SKM-1 treated with dmso at 0.1 percent for 144 hours (cell line): Measurements from ENCODE around the gene TCP11L1.
"Not testable (repeated sequence)": the region's sequence is repeated elsewhere in the genome, so short reads cannot be mapped to it uniquely, and the experiment has no call there.

ENCODE experiments used
- DNase-seq: peaks from one replicate; lab custom pipeline; 2025; ENCODE audit not compliant: unreplicated experiment; lab: John Stamatoyannopoulos, UW

TCP11L1 gene

GRCh38 chr11:33065445-33066178, 26.2 kb downstream of the TCP11L1 start:
- DNase-seq: peak; percentile 62

GRCh38 chr11:33067294-33067693, 27.9 kb downstream of the TCP11L1 start:
- DNase-seq: no peak

- no peak for DNase-seq
Measured at GRCh38 chr11:33068611-33069340, 29.4 kb downstream of the TCP11L1 start.

GRCh38 chr11:33072465-33072864, 33.1 kb downstream of the TCP11L1 start:
- DNase-seq: no peak

- no peak for DNase-seq
Measured at GRCh38 chr11:33083918-33084317, 44.5 kb downstream of the TCP11L1 start.

DNA sequence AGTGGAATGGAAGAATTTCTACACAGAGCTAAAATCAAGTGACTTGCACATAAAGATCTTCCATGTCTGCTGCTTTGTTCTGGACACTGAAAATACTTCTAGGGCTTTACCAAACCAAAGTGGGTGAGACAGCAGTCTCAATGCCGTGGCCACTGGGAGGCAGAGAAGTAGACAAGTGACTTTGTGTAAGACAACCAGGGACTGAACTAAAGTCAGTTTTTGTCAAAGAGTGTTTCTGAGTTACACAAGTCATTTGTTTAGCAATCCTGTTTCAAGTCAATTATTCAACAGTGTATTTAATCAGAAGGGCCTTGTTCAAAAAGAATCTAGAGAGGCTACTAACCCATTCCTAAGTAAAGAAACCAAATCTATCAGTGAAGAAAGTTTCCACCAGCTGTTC, 46.6 kb downstream of the TCP11L1 start:
- no peak for DNase-seq

- DNase-seq: no peak
Measured at GRCh38 chr11:33089776-33090175, 50.4 kb downstream of the TCP11L1 start.

DNA sequence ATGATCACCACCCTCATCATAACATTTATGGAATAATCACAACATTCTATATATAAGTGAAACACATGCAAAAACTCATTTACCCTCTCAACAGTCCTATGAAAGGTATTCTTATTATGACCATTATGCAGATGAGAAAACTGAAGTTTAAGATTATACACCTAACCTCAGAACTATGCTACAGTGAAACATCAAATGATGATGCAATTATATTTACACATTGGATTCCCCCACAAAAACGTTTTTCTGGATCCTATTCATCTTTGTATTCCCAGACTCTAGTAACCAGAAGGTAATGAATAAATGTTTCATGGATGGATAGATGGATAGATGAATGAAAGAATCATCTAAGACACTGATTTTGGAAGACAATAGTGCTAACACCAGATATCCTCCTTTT, 54.8 kb downstream of the TCP11L1 start:
- DNase-seq: no peak

- DNase-seq: no peak
Measured at GRCh38 chr11:33103836-33104235, 64.5 kb downstream of the TCP11L1 start.

DNA sequence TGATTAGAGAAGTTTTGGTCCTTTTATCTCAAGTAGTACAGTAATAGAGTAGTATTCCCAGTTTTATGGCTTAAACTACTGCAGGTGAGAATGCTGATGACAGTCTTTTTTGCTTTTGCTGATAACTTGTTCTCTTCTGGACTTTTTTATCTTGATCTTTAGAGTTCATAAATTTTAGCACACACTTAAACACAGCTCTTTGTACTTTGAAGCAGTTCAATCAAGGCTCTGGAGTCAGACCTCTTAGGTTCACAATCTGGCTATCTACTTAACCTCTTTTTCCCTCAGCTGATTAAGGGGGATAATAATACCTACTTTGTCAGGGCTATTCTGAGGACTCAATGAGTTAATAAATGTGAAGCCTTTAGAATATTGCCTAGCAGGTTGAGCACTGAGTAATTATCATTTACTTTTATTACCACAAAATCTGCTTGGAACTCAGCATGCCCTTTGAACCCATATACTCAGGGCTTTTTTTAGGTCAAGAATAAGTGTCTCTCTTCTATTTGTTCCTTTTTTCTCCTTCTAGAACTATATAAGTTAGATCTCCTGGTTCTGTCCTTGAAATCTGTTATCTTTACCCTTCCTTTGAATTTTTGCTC, 70.0 kb downstream of the TCP11L1 start:
- no peak for DNase-seq

DNA sequence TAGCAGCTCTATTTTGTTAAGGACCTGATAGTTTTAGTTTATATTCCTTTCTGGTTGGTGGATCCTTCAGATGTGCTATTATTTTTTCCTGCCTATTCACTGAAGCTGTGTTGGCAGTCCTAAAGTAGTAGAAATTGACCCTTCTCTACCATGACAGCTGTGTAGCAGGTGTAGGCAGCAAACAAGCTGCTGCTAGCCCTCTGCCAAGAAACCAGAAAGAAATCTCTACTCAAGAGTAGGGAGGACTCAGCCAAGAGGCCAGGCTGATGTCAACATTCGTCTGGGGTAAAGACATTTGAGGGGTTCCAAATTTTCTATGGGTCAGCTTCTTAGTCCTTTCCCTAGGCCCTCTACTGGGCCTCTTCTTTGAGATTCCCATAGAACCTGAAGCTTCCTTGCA, 70.7 kb downstream of the TCP11L1 start:
- DNase-seq: no peak

DNA sequence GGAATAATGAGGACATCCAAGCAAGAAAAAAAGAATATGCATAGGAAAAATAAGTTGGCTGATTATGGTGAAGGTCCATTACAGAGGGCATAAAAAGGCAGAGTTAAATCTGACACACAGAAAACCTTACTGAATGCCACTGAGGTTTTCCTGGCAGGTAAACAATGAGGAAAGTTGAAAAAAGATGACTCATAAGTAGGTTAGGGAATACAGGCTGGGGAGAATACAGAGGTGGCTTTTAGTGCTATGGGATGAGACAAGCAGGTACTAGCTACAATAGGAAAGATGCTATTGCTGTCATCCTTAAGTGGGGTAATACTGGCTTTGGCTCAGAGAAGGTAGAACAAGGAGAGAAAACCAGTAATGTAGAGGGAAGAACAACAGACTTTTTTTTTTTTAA, 77.2 kb downstream of the TCP11L1 start:
- no peak for DNase-seq

DNA sequence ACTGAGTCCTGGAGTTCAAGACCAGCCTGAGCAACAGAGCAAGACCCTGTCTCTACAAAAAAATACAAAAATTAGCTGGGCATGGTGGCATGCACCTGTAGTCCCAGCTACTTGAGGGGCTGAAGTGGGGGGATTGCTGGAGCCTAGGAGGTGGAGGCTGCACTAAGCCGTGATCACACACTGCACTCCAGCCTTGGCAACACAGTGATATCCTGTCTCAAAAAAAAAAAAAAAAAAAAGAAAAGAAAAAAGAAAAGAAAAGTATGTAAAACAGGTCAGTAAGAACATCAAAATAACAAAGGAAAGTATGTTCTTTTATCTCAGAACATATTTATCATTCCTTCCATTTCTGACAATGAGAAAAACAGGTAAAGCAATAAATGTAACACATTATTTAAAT, 83.3 kb downstream of the TCP11L1 start:
- not testable (repeated sequence) for DNase-seq
